Fibroblast of skin of back (primary cell): ENCODE data around the gene RINL.
"Not testable (repeated sequence)": the region's sequence is repeated elsewhere in the genome, so short reads cannot be mapped to it uniquely, and the experiment has no call there.

Experiments used
- DNase-seq: peaks from one replicate; pipeline ENCODE4 v3.0.0-alpha.2; 2013

Gene RINL

DNA sequence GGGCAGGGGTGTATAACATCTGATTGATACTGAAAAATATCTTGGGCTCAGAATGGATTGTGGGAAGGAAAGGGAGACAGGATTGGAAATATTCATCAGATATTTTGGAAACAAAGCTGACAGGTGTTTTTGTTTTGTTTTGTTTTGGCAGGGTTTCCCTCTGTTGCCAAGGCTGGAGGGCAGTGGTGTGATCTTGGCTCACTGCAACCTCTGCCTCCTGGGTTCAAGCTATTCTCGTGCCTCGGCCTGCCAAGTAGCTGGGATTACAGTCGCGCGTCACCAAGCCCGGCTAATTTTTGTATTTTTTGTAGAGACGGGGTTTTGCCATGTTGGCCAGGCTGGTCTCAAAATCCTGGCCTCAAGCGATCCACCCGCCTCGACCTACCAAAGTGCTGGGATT, 4.7 kb downstream of the RINL start:
- not testable (repeated sequence) for DNase-seq

DNA sequence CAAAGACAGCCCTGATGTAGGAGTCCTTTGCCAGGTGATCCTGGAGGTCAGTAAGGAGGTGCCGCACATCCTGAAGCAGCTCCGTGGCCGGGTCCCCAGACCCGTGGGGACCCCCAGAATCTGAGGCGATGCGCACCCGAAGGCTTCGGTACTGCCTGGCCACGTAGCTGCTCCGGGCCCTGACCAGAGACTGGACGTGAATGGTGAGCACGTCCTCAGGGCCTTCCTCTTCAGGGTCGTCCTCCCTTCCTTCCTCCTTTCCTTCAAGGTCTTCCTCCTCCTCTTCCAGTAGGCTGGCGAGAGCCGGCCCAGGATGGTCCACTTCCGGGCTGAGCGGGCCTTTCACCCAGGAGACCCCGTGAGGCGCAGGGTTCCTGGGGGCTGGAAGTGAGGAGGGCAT, 7.5 kb downstream of the RINL start:
- no peak for DNase-seq

DNA sequence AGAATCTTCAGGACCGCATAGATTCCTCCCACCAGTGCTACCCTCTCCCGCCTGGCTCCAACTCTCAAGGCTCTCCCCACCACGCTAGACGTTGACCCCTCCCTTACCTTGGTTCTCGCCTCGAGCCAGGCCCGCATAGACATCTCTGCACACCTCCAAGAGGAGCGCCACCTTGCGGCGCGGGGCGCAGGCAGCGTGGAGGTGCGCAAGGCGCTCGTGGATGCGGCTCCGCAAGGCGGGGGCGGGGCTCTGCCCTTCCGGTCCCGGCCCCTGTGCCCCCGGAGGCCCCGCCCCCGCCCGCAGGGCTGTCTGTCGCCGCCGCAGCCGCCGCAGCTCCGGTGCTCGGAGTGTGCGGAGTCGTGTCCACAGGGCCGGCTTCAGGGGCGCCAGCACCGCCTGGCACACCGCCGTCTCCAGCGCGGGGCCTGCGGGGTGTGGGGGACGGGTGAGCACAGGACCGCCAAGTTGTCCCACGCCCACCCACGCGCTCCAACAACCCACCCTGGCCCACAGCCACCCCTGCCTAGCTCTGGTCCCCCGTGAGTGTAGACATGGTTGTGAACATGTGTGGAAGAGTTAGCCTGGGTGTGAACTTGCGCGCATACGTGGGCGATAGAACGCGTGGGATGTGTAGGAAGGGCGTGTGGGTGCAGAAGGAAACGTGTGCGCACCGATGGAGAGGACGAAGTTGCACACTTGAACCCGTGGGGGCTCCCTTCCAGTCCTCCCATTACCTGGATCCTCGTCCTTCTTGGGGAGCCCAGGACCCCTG, 8.1 kb downstream of the RINL start:
- DNase-seq = peak; percentile 58

DNA sequence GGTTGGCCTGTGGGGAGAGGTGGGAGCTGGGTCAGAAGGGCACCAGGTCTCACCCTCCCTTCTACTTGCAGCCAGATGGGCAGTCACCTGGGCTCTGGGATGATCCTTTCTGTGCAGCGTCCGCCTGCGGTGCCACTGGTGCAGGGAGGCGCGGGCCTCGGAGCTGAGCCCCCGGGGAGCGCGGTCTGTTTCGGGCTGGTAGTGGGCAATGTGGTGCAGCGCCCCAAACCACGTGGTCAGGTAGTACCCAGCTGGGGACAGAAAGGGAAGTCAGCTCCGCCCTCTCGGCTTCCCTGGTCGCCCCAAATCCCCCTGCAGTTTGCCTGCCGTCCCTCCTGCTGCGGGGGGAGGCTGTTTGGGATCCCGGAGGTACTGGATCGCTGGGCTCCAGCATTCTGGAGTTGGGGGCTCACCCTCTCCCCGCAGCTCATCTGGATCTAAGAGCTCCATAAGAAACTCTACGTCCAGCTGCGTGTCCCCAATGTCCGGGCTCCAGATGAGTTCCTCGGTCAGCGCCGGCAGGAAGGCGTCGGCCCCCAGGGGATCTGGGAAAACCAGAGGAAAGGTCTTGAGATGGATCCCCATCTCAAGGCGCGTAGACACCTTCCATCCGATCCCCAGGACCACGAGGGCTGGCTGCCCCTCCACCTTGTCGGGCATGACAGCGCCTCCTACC, 8.8 kb downstream of the RINL start:
- DNase-seq = no peak

DNA sequence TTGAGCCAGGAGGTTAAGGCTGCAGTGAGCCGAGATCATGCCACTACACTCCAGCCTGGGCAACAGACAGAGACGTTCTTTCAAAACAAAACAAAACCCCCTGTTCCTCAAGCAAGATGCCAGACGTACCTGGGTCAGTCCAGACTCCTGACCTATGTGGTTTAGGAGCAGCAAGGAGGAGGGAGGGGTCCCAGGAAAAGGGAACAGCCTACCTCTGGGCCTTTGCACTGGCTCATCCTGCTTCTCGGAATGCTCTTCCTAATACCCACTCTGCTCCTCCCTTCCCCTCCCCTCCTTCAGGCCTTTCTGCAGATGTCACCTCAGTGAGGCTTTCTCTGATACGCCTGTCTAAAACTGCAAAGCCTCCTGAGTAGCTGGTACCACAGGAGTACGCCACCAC, 9.5 kb downstream of the RINL start:
- DNase-seq = no peak

DNA sequence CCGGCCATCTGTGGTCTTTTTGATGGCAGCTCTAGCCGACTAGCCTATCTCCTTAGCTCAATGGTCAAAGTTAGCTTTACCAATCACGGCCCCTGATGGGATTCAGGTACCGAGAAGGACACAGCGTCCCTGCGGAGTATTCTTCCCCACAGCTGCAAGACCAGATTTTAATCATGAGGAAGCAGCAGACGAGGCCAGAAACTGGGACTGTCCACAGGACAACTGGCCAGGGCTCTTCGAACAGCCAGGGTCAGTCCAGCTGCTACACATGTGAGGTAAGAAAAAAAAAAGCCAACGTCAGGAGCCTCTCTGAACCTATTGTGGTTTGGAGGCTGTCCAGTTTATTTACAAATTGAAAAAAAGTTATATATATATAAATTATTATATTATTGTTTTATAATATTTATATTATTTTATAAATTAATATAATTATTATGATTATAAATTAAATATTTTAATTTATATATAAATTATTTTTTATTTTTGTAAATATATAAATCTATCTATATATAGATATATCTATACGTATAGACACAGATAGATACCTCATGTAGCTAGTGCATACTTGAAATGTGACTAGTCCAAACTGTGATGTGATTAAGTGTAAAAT, 10.8 kb downstream of the RINL start:
- DNase-seq = no peak

DNA sequence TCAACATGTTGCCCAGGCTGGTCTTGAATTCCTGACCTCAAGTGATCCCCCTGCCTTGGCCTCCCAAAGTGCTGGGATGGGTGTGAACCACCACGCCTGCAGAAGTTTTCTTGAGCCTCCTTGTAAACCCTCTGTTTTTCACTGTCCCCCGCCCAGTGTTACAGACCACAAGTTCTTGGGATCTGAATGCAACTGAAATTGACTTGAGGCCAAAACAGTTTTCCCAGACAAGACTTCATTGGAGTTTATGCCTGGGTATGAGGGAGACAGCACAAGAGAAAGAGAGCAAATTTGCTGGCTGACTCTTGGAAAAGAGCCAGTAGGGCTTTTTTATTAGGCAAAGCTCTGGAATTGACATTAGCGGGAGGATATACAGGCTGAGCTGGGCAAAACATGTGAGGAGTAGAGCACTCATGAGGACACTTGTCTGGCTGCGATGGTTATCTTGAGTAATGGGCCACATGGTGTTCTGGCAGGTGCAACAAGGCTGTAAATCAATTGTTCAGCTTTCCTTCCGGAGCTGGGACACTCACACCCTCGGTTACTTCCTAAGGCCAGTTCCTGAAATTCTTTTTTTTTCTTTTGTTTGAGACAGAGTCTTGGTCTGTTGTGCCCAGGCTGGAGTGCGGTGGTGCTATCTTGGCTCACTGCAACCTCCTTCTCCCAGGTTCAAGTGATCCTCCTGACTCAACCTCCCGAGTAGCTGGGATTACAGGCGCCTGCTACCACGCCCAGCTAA, 15.6 kb downstream of the RINL start:
- DNase-seq = no peak

DNA sequence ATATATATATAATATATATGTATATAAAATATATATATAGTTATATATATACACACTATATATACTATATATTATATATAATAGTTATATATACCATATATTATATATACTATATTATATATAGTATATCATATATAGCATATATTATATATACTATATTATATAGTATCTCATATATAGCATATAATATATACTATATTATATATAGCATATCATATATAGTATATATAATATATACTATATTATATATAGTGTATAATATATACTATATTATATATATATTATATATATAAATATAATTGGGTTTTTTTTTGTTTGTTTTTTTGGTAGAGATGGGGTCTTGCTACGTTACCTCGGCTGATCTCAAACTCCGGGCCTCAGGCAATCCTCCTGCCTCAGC, 16.7 kb downstream of the RINL start:
- DNase-seq = no peak

DNA sequence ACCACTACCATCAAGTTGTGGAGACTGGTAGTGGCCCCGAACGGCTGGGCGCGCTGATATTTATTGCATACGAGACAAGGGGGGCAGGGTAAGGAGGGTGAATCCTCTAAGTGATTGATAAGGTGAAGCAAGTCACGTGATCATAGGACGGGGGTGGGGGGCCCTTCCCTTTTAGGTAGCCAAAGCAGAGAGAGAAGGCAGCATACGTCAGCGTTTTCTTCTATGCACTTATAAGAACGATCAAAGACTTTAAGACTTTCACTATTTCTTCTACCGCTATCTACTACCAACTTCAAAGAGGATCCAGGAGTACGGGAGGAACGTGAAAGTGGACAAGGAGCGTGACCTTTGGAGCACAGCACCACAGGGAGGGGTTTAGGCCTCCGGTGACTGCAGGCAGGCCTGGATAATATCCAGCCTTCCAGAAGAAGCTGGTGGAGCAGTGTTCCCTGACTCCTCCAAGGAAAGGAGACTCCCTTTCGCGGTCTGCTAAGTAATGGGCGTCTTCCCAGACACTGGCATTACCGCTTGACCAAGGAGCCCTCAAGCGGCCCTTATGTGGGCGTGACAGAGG, 18.4 kb downstream of the RINL start:
- not testable (repeated sequence) for DNase-seq

DNA sequence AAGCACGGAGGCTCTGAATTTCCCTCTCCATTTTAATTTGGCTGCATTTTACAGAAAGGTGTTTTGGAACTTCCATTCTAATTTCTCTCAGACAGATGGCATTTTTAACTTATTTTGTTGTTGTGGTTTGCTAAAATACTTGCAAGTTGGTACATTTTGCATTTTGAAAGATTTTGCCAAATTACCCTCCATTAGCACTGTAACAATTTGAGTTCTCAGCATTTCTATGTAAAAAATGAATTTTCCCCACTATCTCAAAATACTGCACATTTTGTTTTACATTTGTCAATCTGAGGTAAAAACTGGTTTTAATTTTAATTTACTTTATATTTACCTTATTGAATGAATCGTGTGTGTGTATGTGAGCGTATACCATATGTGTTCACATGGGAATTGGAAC, 21.3 kb downstream of the RINL start:
- DNase-seq = no peak

DNA sequence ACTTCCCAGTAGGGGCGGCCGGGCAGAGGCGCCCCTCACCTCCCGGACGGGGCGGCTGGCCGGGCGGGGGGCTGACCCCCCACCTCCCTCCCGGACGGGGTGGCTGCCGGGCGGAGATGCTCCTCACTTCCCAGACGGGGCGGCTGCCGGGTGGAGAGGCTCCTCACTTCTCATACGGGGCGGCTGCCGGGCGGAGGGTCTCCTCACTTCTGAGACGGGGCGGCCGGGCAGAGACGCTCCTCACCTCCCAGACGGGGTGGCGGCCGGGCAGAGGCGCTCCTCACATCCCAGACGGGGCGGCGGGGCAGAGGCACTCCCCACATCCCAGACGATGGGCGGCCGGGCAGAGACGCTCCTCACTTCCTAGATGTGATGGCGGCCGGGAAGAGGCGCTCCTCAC, 22.3 kb downstream of the RINL start:
- DNase-seq = not testable (repeated sequence)

DNA sequence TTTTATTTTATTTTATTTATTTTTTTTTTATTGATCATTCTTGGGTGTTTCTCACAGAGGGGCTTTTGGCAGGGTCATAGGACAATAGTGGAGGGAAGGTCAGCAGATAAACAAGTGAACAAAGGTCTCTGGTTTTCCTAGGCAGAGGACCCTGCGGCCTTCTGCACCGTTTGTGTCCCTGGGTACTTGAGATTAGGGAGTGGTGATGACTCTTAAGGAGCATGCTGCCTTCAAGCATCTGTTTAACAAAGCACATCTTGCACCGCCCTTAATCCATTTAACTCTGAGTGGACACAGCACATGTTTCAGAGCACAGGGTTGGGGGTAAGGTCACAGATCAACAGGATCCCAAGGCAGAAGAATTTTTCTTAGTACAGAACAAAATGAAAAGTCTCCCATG, 23.1 kb downstream of the RINL start:
- DNase-seq = not testable (repeated sequence)

DNA sequence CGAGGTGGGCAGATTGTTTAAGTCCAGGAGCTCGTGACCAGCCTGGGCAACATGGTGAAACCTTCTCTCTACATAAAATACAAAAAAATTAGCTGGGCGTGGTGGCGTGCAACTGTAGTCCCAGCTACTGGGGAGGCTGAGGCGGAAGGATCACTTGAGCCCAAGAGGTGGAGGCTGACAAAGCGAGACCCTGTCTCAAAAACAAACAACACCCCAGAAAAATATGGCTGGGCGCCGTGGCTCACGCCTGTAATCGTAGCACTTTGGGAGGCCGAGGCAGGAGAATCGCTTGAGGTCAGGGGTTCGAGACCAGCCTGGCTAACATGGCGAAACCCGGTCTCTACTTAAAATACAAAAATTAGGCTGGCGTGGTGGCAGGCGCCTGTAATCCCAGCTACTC, 24.9 kb downstream of the RINL start:
- DNase-seq = no peak

DNA sequence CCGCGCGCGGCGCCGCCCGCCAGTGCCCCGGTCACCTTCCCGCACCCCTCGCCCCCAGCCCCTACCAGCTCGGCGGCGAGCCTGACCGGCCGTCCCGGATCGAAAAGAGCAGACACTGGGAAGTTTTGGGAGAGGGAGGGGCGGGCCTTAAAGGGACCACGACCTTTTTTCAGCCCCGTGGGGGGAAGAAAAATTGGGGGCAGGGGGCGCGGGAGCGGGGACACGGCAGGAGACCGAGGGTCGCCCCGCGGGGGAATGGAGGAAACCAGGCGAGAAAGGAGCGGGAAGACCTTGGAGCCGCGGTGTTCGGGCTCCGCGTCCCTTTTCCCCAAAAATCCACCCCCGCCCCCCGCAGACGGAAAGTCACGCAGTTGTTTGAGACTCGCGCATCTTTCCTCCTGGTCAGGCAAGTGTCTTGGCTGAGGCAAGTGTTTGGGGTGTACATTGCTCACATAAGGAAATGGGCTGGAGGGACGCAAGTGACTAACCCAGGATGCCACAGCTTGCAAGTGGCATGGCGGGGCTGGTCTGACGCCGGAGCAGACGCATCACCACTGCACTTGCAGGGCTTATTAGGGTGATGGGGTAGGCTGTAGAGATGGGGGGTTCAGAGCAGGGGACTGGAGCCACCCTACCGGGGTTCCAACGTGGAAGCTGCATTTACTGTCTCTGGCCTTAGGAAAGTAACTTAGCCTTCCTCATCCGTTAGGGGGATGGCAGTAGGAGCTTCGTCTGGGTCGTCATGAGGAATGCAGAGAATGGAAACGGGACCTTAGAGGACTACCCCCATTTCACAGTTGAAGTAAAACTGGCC, 25.6 kb downstream of the RINL start:
- DNase-seq = peak; percentile 76

DNA sequence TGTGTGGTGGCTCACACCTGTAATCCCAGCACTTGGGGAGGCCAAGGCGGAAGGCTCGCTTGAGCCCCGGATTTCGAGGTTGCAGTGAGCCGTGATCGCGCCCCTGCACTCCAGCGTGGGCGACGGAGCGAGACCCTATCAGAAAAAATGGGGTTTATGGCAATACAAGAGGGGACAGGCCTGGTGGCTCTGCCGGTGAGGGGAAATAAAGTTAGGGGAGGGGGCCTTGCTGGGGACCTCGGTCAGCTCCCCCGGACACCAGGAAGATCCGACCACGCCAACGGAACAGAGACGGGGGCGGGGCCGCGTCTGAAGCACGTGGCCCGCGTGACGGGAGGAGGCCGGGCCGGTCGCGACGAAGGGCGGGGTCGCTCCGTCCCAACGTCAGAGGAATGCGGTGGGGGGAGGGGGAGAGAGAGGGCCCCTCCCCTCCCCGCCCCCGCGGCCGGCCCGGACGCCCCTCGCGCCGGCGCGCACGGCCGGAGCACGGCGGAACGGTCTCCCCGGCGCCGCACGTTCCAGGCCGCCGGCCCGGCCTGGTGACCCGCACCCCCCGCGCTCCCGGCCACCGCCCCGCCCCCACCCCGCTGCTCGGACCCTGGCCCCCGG, 26.3 kb downstream of the RINL start:
- peak; percentile 92 for DNase-seq

DNA sequence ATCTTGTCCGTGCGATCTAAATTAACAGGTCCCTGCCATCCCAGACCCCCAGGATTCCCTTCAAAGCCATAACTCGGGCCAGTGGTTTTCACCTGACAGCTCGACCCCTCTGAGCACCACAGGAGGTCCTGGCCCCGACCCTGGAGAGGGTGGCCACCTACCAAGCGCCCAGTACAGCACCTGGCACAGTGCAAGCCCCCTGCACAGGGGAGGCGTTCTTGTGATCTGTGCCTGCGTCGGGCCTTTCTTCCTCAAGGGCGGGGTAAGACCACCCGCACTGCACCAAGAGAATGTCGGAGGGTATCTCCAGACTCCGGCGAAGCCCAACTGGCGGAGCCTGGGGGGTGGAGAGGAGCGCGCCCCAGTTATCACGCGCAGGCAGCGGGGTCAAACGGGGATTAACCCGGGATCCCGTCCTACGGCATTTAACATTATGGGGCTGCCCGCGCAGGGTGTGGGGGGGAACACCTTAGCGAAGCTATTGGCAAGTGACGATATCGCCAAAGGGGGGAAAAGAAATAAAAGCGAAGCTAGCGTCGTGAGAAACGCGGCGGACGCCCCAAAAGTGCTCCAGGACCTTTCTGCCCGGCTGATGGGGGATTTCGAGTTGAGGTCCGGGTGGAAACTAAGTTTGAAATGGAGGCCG, 27.0 kb downstream of the RINL start:
- DNase-seq = no peak

DNA sequence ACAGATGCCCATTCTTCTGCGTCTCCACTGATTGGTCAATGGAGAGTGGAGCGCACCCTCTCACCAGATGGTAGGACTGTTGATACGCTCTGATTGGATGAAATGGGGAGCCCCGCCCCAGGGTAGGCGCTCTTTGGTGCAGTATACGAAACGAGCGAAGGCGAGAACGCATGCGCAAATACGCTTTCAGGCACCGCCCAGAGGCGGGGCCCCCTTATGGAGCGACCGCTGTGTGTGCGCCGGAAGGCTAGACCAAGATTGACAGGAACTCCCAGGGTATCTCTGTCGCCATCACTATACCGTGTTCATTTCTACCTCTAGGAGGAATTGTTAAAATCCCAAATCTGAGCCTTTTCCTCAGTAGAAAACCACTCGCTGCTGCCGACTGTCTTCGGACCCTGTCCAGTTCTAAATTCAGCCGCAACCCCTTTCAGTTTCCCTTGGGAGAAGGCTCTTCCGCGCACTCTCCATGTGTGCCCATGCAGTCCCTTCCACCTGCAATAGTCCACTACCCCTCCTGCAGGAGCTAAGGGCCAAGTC, 27.6 kb downstream of the RINL start:
- DNase-seq = no peak

DNA sequence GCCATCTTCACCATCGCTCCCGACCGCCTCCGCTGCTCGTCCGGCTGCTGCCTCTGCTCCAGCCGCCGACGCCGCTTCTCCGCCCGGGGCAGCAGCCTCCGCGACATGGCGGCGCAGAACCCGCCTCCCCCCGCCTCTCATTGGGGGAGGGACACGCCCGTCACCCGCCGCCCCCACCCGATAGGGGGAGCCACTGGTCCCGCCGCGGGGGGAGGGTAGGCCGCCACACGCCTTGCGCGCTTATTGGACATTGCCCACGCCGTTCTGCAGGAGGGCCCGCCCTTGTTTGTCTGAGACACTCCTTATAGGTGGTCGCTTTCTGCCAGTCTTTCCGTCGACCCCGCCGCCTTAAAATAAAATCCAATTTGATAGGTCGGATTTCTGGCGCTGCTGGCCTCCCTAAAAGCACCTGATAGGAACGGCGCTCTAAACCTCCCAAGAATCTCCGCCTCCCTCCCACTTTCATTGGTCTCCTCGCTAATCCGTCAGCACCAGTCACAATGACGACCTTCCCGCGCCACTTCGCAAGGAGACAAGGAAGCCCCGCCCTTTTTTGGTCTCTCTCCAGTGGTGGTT, 28.1 kb downstream of the RINL start, which contains the start of gene HNRNPL:
TSS of gene HNRNPL (minus strand) at position 127 of the 576 bp plus-strand sequence. CDS start at position 107, 20 bp downstream.
- peak; percentile 100 for DNase-seq

DNA sequence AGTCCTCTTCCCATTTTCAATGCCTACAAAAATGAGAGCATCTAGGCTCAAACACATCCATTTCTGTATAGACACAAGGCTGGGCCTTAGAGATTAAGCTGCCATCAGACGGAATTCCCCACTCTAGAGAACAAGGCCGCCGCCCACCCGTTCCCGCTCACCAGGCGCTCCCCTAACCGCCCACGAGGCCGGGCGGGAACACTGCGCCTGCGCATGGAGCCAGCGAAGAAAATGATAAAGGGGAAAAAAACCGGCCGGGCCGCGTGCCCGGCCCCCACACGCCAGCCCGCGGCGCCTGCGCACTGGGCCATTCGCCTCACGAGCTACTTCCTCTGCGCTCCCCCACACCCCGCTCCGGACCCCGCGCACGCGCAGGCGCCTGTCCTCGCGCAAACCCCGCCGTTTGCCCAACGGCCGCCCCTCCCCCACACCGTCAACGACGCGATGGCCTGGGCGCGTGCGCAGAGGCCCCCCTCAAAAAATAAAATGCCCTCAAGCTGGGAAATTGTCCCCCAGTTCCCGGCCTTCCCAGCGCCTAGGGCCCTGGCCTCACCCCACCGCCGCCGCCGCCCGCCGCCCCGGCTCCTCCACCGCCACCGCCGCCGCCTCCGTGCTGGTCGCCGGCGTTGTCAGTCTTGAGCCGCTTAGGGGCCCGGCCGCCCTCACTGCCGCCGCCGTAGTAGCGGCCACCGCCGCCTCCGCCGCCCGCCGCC, 28.8 kb downstream of the RINL start:
- peak; percentile 93 for DNase-seq
